T follicular helper cell (primary cell): Measurements from ENCODE around the gene HES1.
"Not testable (repeated sequence)": the region's sequence is repeated elsewhere in the genome, so short reads cannot be mapped to it uniquely, and the experiment has no call there.

ENCODE experiments used
- DNase-seq: peaks from one replicate; pipeline ENCODE4 v3.0.0-alpha.2; 2020; ENCODE audit warnings: low read depth

HES1 gene

DNA sequence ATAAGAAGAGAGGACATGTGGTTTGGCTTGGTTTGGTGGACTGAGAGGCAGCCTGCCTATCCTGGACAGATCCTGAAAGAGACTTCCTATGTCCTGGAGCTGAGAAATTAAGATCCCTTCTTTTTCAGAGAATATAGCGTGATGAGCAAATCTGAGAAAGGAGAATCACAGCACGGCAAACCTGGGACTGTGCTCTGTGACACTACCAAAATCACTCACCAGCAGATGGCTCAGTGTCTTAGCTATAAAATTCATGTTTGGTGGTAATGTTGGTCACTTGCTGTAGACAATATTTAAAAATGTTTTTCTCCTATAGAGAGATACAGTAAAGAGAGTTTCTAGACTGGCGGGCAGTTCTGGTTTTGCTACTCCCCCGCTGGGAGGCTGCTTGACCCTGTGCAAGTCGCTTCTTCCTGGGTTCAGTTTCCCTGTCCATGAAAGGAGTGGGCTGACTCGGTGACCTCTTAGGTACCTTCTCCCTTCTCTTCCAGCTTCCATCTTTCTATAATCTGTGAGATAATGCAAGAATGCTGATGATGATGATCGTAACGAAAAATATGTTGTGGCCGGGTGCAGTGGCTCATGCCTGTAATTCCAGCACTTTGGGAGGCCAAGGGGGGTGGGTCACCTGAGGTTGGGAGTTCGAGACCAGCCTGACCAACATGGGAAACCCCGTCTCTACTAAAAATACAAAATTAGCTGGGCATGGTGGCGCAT, 7.6 kb upstream of the HES1 start:
- no peak for DNase-seq

DNA sequence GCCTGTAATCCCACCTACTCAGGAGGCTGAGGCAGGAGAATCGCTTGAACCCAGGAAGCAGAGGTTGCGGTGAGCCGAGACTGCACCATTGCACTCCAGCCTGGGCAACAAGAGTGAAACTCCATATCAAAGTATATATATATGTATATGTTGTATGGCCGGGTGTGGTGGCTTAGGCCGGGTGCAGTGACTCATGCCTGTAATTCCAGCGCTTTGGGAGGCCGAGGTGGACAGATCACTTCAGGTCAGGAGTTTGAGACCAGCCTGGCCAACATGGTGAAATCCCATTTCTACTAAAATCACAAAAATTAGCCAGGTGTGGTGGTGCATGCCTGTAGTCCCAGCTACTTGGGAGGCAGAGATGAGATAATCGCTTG, 7.0 kb upstream of the HES1 start:
- not testable (repeated sequence) for DNase-seq

DNA sequence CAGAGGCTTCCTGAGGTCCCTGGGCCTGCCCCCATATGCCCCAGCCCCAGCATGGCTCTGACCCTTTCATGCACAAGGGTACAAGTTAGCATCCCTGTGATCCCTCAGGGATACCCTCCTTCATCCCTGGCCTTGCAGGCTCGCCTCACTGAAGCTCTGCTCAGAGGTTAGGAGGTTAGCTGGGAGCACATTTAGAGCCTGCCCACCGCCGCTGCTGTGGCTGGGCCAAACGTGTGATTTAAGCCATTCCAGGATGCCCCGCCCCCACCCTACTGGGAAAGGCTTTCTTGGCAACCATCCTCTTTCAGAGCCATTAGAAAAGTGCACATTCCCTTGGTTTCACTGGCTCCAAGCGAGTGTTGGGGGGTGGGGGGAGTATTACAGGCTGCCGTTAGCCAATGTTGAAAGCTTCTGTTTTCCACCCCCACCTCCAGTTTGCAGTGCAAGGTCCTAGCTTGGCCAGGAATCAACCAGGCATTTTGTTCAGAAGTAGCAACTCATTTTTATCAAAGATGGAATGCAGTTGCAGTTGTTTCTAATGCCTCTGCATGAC, 6.3 kb upstream of the HES1 start:
- DNase-seq = no peak

DNA sequence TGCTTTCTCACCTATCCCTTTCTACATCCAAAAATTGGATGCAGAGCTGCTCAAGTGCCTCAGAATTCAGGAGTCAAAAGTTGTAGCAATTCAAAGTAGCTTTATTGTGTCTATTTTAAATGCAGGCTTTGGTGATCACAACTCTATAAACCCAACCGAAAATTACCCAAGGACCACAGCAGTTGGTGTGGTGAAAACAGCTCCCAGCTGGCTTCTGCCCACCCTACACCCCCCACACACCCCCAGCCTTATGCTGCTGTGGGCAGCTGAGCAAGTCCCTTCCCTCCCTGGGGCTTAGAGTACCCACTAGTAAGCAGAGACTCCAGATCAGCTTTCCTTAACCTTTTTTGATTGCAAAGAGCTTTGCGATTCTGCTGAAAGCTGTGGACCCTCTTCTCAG, 5.8 kb upstream of the HES1 start:
- no peak for DNase-seq

DNA sequence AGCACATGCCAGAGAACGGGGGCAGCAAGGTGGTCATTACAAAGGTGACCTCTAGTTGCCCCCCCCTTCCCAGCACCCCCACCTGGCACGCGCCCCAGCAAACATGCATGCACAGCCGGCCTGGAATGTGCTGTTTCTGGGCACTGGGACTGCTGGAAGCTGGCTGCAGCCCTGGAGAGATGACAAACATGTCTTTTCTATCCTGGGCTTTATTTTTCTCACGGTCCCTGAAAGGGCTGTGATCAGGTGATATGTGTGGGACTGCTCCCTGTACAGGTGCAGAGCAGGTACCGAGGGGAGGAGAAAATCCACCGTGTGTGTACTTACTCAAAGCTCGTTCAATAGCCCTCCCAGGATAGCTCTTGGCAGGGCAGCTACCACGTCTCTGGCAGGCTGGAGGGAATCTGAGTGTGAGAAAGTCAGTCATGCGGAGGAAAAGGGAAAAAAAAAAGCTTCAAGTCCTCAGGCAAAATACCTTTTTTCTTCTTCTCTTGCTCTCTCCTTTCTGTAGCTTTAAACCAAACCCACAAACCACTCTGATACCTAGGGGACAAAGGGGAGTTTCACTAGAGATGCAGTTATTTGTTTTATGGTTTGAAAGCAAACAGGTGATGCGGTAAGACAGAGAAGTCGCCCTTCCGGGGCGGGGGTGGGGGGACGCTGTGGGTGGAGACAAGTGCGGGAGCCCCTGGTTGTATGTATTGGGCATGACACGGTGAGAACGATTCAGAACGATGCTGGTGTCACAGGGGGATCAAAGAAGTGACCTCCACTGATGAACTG, 5.0 kb upstream of the HES1 start:
- DNase-seq = no peak

DNA sequence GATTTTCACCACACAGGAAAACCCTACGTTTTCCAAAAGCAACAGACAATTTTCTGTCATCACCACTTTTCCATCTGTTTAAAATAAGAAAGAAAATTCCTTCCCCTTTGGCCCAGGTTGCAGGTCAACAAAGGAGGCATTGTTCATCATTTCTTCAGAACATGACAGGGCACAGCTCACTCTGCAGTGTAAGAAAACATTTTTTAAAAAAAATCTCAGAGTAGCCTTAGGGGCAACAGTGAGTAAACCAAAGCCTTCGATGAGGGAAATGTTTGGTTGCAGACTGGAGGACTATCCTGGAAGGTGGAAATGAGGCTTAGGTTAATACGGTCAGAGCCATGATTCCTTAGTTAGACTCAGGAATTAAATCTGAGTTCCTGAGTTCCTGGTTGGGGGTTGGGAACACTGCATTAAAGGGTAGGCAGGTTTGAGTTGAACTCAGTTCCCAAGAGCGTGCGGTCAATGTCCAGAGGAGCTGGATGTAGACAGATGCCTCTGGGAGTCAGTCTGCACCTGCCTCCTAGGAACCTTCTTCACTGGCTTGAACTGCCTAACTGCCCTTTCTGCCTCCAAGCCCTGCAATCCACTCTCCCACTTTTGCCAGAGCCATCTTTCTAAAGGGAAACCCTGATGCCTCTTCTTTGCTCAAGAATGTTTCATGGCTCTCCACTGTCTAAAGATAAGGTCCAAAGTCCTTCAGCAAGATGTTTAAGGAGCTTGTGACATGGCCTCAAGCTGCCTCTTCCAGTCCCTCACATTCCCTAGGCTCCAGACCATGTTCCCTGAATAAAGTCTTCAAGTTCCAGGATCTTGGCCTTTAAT, 3.3 kb upstream of the HES1 start:
- no peak for DNase-seq

DNA sequence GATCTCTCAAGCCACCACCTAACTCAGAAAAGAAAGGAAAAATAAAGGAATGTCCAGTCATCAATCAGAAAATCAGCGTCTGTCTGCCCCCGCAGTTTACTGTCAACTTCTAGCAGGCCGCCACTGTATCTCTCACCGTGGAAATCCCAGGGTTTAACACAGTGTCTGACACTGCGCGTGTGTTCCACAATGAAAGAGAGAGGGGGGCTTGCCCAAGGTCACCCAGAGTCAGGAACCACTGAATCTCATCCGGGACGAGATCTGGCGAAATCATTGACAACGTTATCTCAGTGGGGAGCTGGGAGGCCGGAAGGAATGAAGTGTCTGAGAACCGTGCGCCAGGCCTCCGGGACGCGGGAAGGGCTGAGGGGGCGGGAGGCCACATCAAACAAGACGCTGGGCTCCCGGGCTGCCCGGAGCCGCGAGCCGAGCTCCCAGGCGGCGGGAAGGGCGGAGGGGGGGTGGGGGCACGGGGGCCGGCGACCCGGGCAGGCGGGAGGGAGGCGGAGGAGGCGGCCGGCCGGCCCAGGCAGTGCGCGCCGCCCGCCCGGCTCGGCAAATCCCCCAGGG, 2.2 kb upstream of the HES1 start:
- no peak for DNase-seq

DNA sequence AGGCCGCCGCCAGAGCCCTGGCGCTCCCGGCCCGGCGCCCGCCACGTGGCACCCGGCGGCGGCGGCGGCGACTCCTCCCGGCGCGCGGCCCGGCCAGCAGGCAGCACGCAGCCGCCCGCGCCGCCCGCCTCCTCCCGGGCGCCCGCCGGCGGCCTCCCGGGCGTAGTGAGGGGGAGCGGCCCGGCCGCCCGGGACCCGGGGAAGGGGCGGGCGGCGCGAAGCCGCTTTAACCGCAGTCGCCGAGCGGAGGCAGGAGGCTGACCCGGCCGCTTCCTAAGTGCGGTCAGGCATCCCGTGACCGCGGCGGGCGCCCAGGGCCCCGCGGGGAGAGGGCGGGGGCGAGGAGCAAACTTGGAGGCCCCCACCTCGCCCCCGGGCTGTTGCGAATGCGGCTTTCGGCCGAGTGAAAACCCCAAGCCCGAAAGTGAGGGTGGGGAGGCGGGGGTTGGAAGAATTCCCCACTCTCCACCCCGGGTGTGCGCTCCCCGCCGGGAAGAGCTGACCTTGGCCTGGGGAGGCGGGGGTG, 1.7 kb upstream of the HES1 start:
- DNase-seq = no peak

DNA sequence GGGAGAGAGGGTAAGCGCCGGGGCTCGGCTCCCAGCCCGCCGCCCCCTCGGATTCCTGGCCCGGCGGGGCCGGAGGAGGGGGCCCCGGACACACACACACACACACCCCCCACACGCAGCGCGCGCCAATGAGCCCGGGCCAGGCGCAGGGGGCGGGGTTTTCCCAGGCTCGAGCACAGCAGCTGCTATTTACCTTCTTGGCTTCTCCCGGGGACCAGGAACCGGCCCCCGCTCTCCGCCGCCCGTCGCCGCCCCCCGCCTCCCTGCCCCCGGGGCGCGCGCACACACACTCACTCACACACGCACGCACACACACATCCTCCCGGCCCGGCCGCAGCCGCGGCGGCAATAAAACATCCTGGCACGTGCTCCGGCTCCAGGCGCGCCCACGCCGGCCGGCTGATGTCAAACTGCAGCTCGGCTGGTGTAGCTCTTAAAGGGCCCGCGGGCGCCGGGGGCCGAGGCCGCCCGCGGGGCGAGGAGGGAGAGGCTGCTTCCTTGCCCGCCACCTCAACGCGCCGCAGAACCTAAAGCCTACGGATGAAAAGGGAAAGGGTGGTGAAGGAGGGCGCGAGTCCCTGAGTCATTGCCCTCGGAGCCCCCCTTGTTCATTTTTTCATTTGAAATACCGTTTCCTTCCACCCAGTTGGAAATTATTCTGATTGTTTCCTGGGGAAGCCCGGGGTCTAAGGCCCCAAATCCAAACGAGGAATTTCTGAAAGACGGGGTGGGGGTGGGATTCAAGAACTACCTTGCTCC, 1.0 kb upstream of the HES1 start:
- peak; percentile 61 for DNase-seq

DNA sequence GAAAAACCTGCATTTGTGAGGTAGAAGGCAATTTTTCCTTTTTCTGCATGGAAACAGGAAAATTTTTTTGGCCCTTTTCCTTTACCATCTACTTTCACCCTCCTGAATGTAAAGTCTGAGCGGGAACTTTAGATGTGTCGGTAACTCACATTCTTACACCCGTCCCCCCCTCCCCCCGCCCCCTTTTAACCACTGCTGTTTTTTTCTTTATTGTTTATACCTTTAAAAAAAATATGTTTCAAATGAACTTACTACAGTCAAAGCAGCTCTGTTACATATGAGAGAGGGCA, 487 bp upstream of the HES1 start:
- DNase-seq = no peak

DNA sequence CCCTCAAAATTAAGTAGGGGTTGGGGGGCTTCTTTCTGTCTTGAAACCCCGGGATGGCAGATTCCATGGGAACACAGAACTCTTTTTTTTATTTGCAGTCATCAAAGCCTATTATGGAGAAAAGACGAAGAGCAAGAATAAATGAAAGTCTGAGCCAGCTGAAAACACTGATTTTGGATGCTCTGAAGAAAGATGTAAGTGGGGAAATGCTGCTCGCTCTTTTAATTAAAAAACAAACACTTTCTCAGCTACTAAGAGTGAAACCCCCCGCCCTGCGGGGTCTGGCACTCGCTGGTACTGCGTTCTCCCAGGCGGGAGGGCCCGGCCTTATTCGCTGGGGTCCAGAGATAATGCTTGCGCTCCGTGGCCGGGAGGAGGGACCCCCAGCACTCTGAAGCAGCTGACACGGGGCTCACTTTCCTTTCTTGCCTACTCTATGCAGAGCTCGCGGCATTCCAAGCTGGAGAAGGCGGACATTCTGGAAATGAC, 615 bp downstream of the HES1 start:
- no peak for DNase-seq

DNA sequence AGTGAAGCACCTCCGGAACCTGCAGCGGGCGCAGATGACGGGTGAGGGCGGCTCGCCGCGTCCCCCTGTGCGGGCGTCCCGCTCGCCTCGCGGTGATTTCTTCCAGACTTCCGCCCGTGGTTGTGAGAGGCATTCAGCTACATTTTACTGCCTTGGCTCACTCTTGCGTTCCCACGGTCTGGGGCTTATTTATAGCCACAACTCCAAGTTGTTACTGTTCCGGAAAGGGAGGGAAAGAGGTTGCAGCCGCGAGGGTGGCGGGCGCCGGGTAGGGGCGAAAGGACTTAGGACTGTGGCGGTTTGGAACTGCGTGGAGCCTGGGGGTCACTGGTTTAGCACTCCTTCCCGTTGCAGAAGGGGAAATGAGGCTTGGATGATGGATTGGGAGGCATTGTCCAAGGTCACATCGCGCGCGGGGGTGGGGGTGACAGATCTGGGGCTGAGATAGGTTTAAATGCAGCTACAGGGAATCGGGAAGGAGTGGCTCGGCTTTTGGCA, 1.1 kb downstream of the HES1 start:
- no peak for DNase-seq

DNA sequence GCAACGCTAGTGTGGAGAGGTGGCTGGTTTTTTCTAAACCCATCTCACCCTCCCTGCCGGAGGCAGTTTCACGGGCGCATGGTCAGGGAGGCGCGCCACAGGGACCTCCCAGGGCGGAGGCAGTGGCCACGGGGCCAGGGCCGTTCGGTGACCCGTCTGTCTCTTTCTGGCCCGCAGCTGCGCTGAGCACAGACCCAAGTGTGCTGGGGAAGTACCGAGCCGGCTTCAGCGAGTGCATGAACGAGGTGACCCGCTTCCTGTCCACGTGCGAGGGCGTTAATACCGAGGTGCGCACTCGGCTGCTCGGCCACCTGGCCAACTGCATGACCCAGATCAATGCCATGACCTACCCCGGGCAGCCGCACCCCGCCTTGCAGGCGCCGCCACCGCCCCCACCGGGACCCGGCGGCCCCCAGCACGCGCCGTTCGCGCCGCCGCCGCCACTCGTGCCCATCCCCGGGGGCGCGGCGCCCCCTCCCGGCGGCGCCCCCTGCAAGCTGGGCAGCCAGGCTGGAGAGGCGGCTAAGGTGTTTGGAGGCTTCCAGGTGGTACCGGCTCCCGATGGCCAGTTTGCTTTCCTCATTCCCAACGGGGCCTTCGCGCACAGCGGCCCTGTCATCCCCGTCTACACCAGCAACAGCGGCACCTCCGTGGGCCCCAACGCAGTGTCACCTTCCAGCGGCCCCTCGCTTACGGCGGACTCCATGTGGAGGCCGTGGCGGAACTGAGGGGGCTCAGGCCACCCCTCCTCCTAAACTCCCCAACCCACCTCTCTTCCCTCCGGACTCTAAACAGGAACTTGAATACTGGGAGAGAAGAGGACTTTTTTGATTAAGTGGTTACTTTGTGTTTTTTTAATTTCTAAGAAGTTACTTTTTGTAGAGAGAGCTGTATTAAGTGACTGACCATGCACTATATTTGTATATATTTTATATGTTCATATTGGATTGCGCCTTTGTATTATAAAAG, 1.8 kb downstream of the HES1 start:
- DNase-seq = no peak

DNA sequence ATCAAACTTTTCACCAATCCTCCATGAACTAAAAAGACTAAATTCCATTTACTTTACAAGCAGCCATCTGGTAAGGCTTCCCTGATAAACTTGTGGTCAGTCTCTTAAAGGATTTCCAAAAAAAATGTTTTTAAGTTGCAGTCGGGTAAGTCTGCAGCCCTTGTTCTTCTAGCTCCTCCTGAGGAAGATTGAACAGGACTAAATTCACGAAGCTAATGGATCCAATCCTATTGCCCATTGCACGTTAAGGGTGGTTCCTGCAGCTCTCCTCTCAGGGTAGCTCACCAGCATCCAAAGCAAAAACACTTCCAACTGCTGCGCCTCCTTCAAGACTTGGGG, 2.8 kb downstream of the HES1 start:
- no peak for DNase-seq

DNA sequence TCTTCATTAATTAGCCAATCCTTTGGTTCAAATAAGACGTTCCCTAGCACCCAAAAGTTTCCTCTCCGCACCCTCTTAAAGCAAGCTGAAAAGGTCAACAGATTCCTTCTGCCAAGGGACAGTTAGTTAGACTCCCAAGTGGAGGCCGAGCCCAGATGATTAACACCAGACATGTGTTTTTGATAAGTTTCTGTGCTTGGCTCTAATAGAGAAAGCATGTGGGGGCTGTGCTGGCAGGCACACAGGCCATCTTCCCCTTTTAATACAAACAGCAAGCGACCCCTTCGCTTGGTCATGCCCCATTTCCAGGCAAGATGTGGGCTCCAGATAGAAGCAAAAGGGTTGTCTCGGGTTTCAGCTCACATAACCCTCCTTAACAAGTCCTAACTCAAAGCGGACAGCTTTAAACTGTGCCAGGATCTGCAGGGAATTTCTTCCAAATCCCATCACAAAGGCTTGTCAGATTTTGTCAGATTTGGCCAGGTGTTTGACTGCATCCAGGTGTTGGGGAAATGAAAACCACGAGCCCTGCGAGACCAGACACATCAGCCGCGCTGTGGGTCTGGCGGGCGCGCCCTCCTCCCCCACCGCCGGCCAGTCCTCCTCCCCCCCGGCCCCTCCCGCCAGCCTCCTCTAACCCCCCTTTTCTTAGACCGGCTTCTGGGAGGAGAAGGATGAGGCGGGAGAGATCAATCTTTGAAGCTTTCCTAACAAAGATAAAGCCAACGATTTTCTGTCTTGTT, 3.3 kb downstream of the HES1 start:
- no peak for DNase-seq

DNA sequence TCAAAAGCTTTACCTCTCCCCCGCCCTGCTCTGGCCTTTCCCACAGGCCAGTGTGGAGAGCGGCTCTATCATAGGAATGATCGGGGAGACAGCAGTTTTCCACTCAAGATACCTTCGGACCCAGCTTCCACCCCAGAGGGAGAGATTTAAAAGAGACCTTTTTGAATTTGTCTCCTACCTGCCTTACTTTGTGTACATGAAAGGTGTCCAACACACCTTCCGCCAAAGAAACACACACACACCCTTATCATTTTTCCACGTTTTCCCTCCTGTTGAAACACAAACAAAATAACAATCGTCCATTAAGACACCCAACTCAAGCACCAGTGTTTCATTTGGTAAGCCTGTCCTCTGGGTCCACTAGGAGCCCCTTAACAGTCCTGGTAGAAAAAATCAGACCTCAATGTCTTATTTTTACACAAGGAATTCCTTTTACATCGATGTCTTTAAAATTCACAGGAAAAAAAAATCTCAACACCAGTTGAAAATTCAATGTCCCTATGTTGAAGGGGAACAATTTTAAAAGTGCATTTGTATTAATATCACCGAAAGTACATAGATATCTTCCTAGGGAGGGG, 4.0 kb downstream of the HES1 start:
- DNase-seq = no peak

DNA sequence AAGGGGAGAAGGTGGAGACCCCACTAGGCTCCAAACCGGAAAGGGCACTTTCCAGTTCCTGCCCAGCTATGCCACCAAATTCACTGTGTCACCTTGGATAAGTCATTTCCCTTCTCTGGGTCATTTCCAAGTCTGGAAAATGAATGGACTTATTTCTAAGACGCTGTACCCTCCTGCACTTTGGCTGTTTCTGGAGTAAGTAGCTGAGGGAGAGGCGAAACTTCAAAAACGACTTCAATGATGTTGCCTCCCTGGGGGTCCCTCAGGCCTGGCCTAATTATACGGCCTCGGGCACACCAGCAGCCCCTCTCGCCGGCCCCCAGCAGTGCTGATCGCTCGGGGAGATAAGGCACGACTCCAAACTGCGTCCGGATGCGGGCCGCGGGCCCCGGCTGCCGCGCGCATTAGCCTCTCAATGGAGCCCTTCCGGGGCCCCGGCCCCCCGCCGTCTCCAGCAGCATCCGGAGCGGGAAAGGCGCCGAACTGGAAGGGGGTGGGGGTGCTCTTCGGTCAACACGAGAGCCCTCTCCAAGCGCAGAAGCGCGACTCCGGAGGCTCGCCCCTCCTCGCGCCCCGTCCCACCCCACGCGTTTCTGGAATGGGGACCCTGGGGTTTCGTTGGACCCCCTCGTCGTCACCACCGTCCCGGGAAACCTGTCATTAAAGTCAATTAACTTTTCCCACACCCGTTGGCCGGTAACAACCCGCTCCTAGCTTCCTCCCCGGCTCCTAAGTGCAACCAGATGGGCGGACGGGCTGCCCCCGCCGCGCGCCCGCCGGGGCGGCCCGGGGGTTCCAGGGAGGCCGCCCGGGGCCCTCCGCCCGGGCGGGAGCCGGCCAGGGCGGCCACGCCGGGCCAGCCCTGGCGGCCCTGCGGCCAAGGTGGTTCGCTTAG, 4.8 kb downstream of the HES1 start:
- DNase-seq = no peak
